ENCODE data around the gene ANO7.
A peak's percentile ranks its signal among the peaks of the same experiment; 100 is the strongest.

The ANO7 gene

GRCh38 chr2:241269707-241270520 is 81.4 kb downstream of the ANO7 start (continued):
- TF ChIP-seq, protein P1, sequence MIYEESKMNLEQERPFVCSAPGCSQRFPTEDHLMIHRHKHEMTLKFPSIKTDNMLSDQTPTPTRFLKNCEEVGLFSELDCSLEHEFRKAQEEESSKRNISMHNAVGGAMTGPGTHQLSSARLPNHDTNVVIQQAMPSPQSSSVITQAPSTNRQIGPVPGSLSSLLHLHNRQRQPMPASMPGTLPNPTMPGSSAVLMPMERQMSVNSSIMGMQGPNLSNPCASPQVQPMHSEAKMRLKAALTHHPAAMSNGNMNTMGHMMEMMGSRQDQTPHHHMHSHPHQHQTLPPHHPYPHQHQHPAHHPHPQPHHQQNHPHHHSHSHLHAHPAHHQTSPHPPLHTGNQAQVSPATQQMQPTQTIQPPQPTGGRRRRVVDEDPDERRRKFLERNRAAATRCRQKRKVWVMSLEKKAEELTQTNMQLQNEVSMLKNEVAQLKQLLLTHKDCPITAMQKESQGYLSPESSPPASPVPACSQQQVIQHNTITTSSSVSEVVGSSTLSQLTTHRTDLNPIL (CRISPR knock-in tag; IDR thresholded peaks at IDR 0.05; ENCODE audit: low read depth), result no peak
- TF ChIP-seq ZNF565 (CRISPR knock-in tag; conservative IDR thresholded peaks at IDR 0.05; ENCODE audit: low read depth) (no peak), TOX (CRISPR knock-in tag; IDR thresholded peaks at IDR 0.05; ENCODE audit: borderline replicate concordance) (no peak)

- no peak for ATAC-seq
- TF ChIP-seq RARB (CRISPR knock-in tag; IDR thresholded peaks at IDR 0.05) (no peak), ISL1 (CRISPR knock-in tag; IDR thresholded peaks at IDR 0.05) (no peak), ZC3H10 (CRISPR knock-in tag; IDR thresholded peaks at IDR 0.05) (no peak), CSDC2 (CRISPR knock-in tag; IDR thresholded peaks at IDR 0.05) (no peak)
Observed at GRCh38 chr2:241270531-241270930, 82.1 kb downstream of the ANO7 start.

DNA sequence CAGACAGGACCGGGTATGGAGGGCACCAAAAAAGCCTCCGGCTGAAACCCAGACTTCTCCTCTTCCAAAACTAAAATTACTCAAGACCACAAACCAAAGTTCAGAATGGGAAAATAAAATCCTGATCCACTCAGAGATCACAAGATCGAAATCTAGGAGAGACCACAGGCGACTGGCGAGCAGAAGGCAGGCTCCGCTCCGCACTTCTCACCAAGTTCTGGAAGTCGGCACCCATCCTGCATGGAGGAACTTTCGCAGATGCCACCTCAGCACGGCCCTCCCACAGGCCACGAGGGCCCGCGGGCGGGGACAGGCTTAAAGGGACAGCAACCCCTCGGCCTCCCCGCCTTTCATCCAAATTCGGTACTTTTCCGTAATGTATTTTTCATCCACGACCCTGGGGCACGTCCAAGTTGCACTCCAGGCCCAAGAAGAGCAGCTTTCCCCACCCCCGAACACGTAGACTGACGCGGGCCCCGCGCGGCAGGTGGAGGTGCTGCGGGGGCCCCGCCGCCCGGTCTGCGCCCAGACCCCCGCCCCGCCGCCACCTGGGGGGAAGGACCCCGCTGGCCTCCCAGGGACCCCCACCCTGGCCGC is 83.3 kb downstream of the ANO7 start:
- peak; percentile 88 for ATAC-seq

DNA sequence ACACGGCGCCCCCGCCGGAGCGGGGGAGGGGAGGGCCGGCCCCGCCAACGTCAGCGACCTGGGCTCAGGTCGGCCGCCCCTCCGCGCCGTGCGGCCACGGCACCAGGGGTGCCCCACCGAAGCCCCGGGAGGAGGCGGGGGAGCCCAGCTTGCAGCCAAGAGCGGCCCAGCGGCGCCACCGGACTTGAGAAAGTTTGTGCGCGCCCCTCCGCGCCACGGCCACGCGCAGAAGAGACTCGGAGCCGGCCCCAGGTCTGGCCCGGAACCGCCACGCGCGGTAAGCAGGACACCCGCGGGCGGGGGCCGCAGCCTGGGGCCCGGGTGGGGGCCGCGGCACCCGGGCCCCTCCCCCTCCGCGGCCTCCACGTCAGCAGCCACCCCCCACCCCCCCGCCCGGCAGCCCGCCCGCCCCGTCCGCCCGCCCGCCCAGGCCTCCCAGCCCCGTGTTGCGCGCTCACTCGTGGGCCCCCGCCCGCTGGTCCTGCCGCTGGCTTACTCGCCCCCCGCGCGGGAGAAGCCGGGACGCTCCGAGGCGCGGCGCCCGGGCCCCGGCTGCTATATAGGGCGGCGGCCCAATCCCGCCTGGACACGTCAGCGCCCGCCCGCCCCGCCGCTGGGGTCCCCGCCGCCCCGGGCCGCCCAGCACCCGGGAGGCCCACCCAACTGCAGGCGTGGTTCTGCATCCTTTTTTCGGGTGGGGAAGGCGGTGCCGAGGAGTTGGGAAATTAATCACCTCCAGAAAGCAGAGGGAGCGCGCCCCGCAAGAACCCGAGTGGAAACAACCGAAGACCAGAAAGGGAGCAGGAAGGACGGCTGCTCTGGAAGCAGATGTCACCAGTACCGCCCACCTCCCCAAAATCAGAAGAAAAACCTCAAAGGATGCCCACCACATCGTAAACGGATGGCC is 84.1 kb downstream of the ANO7 start:
- peak; percentile 85 for ATAC-seq
- no peak for TF ChIP-seq POU6F1 (CRISPR knock-in tag; IDR thresholded peaks at IDR 0.05; ENCODE audit: borderline replicate concordance, low read depth)
- TF ChIP-seq OSR1 (CRISPR knock-in tag; IDR thresholded peaks at IDR 0.05), result no peak
- TF ChIP-seq CSRNP3 (CRISPR knock-in tag; IDR thresholded peaks at IDR 0.05), result no peak
- TF ChIP-seq ISL1 (CRISPR knock-in tag; IDR thresholded peaks at IDR 0.05), result no peak
- no peak for TF ChIP-seq ZFP30 (CRISPR knock-in tag; IDR thresholded peaks at IDR 0.05)
- no peak for TF ChIP-seq RARB (CRISPR knock-in tag; IDR thresholded peaks at IDR 0.05)
- TF ChIP-seq BACH2 (CRISPR knock-in tag; IDR thresholded peaks at IDR 0.05; ENCODE audit: borderline replicate concordance), result no peak
- no peak for TF ChIP-seq PATZ1 (CRISPR knock-in tag; IDR thresholded peaks at IDR 0.05; ENCODE audit: borderline replicate concordance)
- no peak for TF ChIP-seq PPARA (CRISPR knock-in tag; IDR thresholded peaks at IDR 0.05; ENCODE audit: borderline replicate concordance)
- TF ChIP-seq ARNTL (CRISPR knock-in tag; IDR thresholded peaks at IDR 0.05; ENCODE audit: borderline replicate concordance, low read depth), result no peak
- TF ChIP-seq ZNF8 (CRISPR knock-in tag; IDR thresholded peaks at IDR 0.05), result no peak
- TF ChIP-seq CSDC2 (CRISPR knock-in tag; IDR thresholded peaks at IDR 0.05), result no peak
- TF ChIP-seq SNAI2 (CRISPR knock-in tag; IDR thresholded peaks at IDR 0.05), result no peak
- TF ChIP-seq TOX (CRISPR knock-in tag; IDR thresholded peaks at IDR 0.05; ENCODE audit: borderline replicate concordance), result no peak
- no peak for TF ChIP-seq ZFP3 (CRISPR knock-in tag; IDR thresholded peaks at IDR 0.05)
- TF ChIP-seq TCF4 (CRISPR knock-in tag; IDR thresholded peaks at IDR 0.05; ENCODE audit: borderline replicate concordance), result no peak
- TF ChIP-seq, protein P1 (CRISPR knock-in tag; IDR thresholded peaks at IDR 0.05; ENCODE audit: low read depth), result no peak
- no peak for TF ChIP-seq TSHZ2 (CRISPR knock-in tag; IDR thresholded peaks at IDR 0.05)

More for the DNA sequence above, 83.3 kb downstream of the ANO7 start:
- TF ChIP-seq CSDC2 (CRISPR knock-in tag; IDR thresholded peaks at IDR 0.05) (no peak), SNAI2 (CRISPR knock-in tag; IDR thresholded peaks at IDR 0.05) (no peak), PPARA (CRISPR knock-in tag; IDR thresholded peaks at IDR 0.05; ENCODE audit: borderline replicate concordance) (no peak), ZC3H10 (CRISPR knock-in tag; IDR thresholded peaks at IDR 0.05) (no peak), OSR1 (CRISPR knock-in tag; IDR thresholded peaks at IDR 0.05) (no peak), TCF4 (CRISPR knock-in tag; IDR thresholded peaks at IDR 0.05; ENCODE audit: borderline replicate concordance) (no peak), ESRRG (CRISPR knock-in tag; IDR thresholded peaks at IDR 0.05) (no peak), ZNF565 (CRISPR knock-in tag; conservative IDR thresholded peaks at IDR 0.05; ENCODE audit: low read depth) (no peak)

All from SK-N-SH treated with all-trans-retinoic acid at 6 μM for 48 hours (cell line).